Fibroblast of lung (primary cell): ENCODE results near the gene TIAM1. TPM values are rescaled to one million over a fixed set of nuclear protein-coding genes. Genes with fewer than 3 reads are reported as not detected.
A peak's percentile ranks its signal among the peaks of the same experiment; 100 is the strongest.

Experiments
- DNase-seq, 2 donors: peaks; one replicate each; pipeline versions ENCODE4 v3.0.0 to v3.0.0-alpha.2; 2010; ENCODE audit warnings: low read depth in 2 of 2
- H2AFZ ChIP-seq: 2 replicates; pipeline ENCODE4 v1.5.1; 2012; ENCODE audit warnings: low read length, control low read depth, inconsistent platforms
- H3K27ac ChIP-seq: 2 replicates; pipeline ENCODE4 v1.5.1; 2011; ENCODE audit warnings: low read length, control low read depth; ENCODE audit not compliant: insufficient read depth
- H3K27me3 ChIP-seq: 2 replicates; pipeline ENCODE4 v1.5.1; 2011; ENCODE audit warnings: mild to moderate bottlenecking, low read length; ENCODE audit not compliant: control insufficient read depth, insufficient read depth
- H3K36me3 ChIP-seq: 2 replicates; pipeline ENCODE4 v1.5.1; 2011; ENCODE audit warnings: low read length; ENCODE audit not compliant: control insufficient read depth, insufficient read depth
- H3K4me1 ChIP-seq: 2 replicates; pipeline ENCODE4 v1.5.1; 2011; ENCODE audit warnings: low read length; ENCODE audit not compliant: control insufficient read depth, insufficient read depth; ENCODE audit errors: extremely low read depth
- H3K4me2 ChIP-seq: 2 replicates; pipeline ENCODE4 v1.5.1; 2011; ENCODE audit warnings: low read length, control low read depth; ENCODE audit not compliant: insufficient read depth; ENCODE audit errors: extremely low read depth
- H3K4me3 ChIP-seq, 4 experiments: fragments of 200-600 bp in 1 of 4; sonication (generic) in 1 of 4; replicated peaks in 1 of 4; 2 replicates each; pipeline ENCODE4 v1.5.1; 2011 to 2016; ENCODE audit warnings: low read length in 4 of 4, low read depth in 3 of 4, mild to moderate bottlenecking in 3 of 4, control low read depth in 2 of 4, inconsistent platforms in 1 of 4, mixed read lengths in 1 of 4; ENCODE audit not compliant: insufficient read depth in 1 of 4; ENCODE audit errors: control extremely low read depth in 1 of 4
- H3K79me2 ChIP-seq: 2 replicates; pipeline ENCODE4 v1.5.1; 2012; ENCODE audit warnings: mild to moderate bottlenecking, low read length, inconsistent platforms; ENCODE audit not compliant: control insufficient read depth, insufficient read depth
- H3K9ac ChIP-seq: 2 replicates; pipeline ENCODE4 v1.5.1; 2011; ENCODE audit warnings: mild to moderate bottlenecking, low read length, control low read depth; ENCODE audit not compliant: insufficient read depth
- H3K9me3 ChIP-seq: 2 replicates; pipeline ENCODE4 v1.5.1; 2012; ENCODE audit warnings: low read depth, low read length; ENCODE audit not compliant: control insufficient read depth, insufficient read depth
- H4K20me1 ChIP-seq: 2 replicates; pipeline ENCODE4 v1.5.1; 2011; ENCODE audit warnings: low read length; ENCODE audit not compliant: control insufficient read depth, insufficient read depth; ENCODE audit errors: extremely low read depth
- CTCF ChIP-seq, 2 donors: IDR thresholded peaks in 1 of 2; conservative IDR thresholded peaks in 1 of 2; 1 replicate in 1 of 2; 2 replicates in 1 of 2; pipeline ENCODE4 v1.5.1; 2011 to 2012; ENCODE audit warnings: low read length in 2 of 2, control low read depth in 1 of 2, inconsistent platforms in 1 of 2, low read depth in 1 of 2, mild to moderate bottlenecking in 1 of 2
- EZH2 ChIP-seq: IDR thresholded peaks from 2 replicates; pipeline ENCODE4 v1.5.1; 2012; ENCODE audit warnings: low read length, control low read depth, mild to moderate bottlenecking; ENCODE audit errors: missing control alignments
- polyA plus RNA-seq, 2 donors: library from polyadenylated mRNA; depleted of rRNA in 1 of 2; stranded (reverse) in 1 of 2; unstranded in 1 of 2; fragments of >200 nt; gene quantifications; 2 replicates each; pipeline ENCODE4 v1.2.1, GENCODE V29; 2011 to 2012; ENCODE audit warnings: missing spikeins in 1 of 2
- total RNA-seq: library from RNA; depleted of rRNA; stranded (reverse); fragments of >200 nt; gene quantifications from 2 replicates; pipeline ENCODE4 v1.2.1, GENCODE V29; 2014

The TIAM1 gene
- total and polyA plus RNA-seq, 2 donors (not counting 1 experiment from before 2014, with no cell fraction given) = under 0.01 to 0.52 TPM

- Histone ChIP-seq H3K79me2 (no peaks in the 10 kb centered on the region), H4K20me1 (no peaks in the 10 kb centered on the region), H3K9ac (no peak overlapping the region), H3K9me3 (no peaks in the 10 kb centered on the region), H3K4me1 (no peaks in the 10 kb centered on the region), H3K27me3 (no peaks in the 10 kb centered on the region), H2AFZ (no peak overlapping the region), H3K36me3 (no peaks in the 10 kb centered on the region), H3K4me3 (no peak overlapping the region), H3K27ac (no peak overlapping the region), H3K4me2 (no peak overlapping the region)
- no peak for DNase-seq
- TF ChIP-seq CTCF (conservative IDR thresholded peaks at IDR 0.05 in 1 of 2, IDR thresholded peaks at IDR 0.05 in 1 of 2; ENCODE audit: low read depth in 1 of 2, low read length in 2 of 2) = no peak
- no peak for TF ChIP-seq EZH2
Observed at GRCh38 chr21:31133243-31133830, 210.7 kb downstream of the TIAM1 start.

GRCh38 chr21:31132574-31133242 is 211.4 kb downstream of the TIAM1 start:
- Histone ChIP-seq H3K9me3 (no peaks in the 10 kb centered on the region), H3K27me3 (no peaks in the 10 kb centered on the region), H3K79me2 (no peaks in the 10 kb centered on the region), H3K4me2 (no peak overlapping the region), H4K20me1 (no peaks in the 10 kb centered on the region), H3K4me3 (no peak overlapping the region), H3K9ac (no peak overlapping the region), H2AFZ (no peak overlapping the region), H3K4me1 (no peaks in the 10 kb centered on the region), H3K36me3 (no peaks in the 10 kb centered on the region), H3K27ac (no peak overlapping the region)
- peak; percentile 28 to 36 for DNase-seq
- TF ChIP-seq EZH2 (no peak), CTCF (conservative IDR thresholded peaks at IDR 0.05 in 1 of 2, IDR thresholded peaks at IDR 0.05 in 1 of 2; ENCODE audit: low read depth in 1 of 2, low read length in 2 of 2) (no peak)

GRCh38 chr21:31130821-31131220 is 213.2 kb downstream of the TIAM1 start:
- no peaks in the 10 kb centered on the region for H3K9me3 ChIP-seq
- H3K9ac ChIP-seq = no peak overlapping the region
- H3K4me1 ChIP-seq = no peaks in the 10 kb centered on the region
- no peak overlapping the region for H3K4me3 ChIP-seq
- H3K4me2 ChIP-seq = no peak overlapping the region
- H3K36me3 ChIP-seq = no peaks in the 10 kb centered on the region
- no peaks in the 10 kb centered on the region for H4K20me1 ChIP-seq
- TF ChIP-seq CTCF (conservative IDR thresholded peaks at IDR 0.05 in 1 of 2, IDR thresholded peaks at IDR 0.05 in 1 of 2; ENCODE audit: low read depth in 1 of 2, low read length in 2 of 2) (no peak), EZH2 (no peak)
- DNase-seq = no peak
- no peak overlapping the region for H3K27ac ChIP-seq
- no peaks in the 10 kb centered on the region for H3K27me3 ChIP-seq
- no peaks in the 10 kb centered on the region for H3K79me2 ChIP-seq
- no peak overlapping the region for H2AFZ ChIP-seq
